Bronchus fibroblast of lung (primary cell): Measurements from ENCODE around the gene TENT4A. TPM values are rescaled to one million over a fixed set of nuclear protein-coding genes. Genes with fewer than 3 reads are reported as not detected.

ENCODE experiments used
- total RNA-seq: library from RNA; depleted of rRNA; stranded (reverse); fragments of >200 nt; gene quantifications from 2 replicates; pipeline ENCODE4 v1.2.3, GENCODE V29; 2015

The TENT4A gene
- 13.8 and 16.0 TPM in 2 replicates for total RNA-seq

DNA sequence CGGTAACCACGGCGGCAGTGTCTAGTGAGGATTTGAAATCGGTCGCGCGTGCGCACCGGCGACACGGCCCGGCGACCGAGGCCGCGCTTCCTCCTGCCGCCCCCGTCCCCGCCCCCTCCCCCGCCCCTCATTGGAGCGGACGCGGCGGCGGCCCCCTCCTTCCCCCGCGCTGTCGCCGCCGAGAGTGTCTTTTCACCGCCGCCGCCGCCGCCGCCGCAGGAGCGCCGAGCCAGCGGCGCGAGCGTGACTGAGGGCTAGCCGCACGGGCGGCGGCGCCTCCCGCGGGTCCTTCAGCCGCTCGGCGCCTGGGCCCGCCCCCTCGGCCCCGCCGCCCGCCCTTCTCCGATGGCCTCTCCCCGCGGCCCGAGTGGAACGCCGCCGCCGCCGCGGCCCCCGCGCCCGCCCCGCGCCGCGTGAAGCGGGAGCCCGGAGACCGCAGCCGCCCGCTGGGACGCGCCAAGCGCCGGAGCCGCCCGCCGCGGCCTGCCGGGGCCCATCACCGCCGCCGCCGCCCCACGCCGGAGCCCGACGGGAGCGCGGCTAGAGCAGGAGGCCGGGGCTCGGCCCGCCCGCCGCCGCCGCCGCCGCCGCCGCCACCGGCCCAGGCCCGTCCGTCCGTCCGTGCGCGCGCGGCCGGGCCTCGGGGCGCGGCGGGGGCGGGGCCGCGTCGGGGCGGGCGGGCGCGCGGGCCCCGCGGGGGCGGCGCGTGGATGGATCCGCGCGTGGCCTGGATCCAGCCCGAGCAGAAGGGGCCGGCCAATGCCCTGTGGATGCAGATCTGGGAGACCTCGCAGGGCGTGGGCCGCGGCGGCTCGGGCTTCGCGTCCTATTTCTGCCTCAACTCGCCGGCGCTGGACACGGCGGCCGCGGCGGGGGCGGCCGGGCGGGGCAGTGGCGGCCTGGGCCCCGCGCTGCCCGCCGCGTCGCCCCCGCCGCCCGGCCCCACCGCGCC lies at the start of gene TENT4A:
Gene TENT4A (plus strand): TSS at position 159 of the 952 bp plus-strand sequence. CDS start 552 bp downstream, at position 711.

Other genes with a start within 250 kb of the TENT4A start
- 29.6 and 36.1 TPM in 2 replicates for gene NSUN2, start 80.4 kb upstream of the TENT4A start, total RNA-seq
- gene SRD5A1, start 80.0 kb upstream of the TENT4A start, total RNA-seq, result 9.1 and 14.1 TPM in 2 replicates